ENCODE data around the gene DSCAM. TPM values are rescaled to one million over a fixed set of nuclear protein-coding genes. Genes with fewer than 3 reads are reported as not detected.

Gene DSCAM
- total RNA-seq, 1 donor from 2014 or later, result 2.7 TPM

GRCh38 chr21:40647706-40648105, 199.3 kb downstream of the DSCAM start:
- Mint-ChIP-seq H3K27ac (no peak overlapping the region), H3K36me3 (ENCODE audit: insufficient read depth) (no peaks in the 10 kb centered on the region), H3K9me3 (ENCODE audit: low read depth) (peaks cover 11% of the 10 kb centered on the region), H3K4me3 (ENCODE audit: low read depth) (no peak overlapping the region), H3K4me1 (ENCODE audit: low read depth) (peaks cover 10% of the 10 kb centered on the region), H3K27me3 (no peaks in the 10 kb centered on the region)
- no peak for TF ChIP-seq CTCF (IDR thresholded peaks at IDR 0.05; ENCODE audit: unreplicated experiment)
- no peak for DNase-seq (ENCODE audit: low spot score, unreplicated experiment)

- H3K27ac Mint-ChIP-seq, result no peak overlapping the region
- H3K27me3 Mint-ChIP-seq, result no peaks in the 10 kb centered on the region
- peaks cover 11% of the 10 kb centered on the region for H3K9me3 Mint-ChIP-seq (ENCODE audit: low read depth)
- H3K36me3 Mint-ChIP-seq (ENCODE audit: insufficient read depth), result no peaks in the 10 kb centered on the region
- H3K4me1 Mint-ChIP-seq (ENCODE audit: low read depth), result peaks cover 13% of the 10 kb centered on the region
- TF ChIP-seq CTCF (IDR thresholded peaks at IDR 0.05; ENCODE audit: unreplicated experiment), result no peak
- no peak for DNase-seq (ENCODE audit: low spot score, unreplicated experiment)
- no peak overlapping the region for H3K4me3 Mint-ChIP-seq (ENCODE audit: low read depth)
These were observed 200.3 kb downstream of the DSCAM start for GRCh38 chr21:40646651-40647050.

- no peak for TF ChIP-seq CTCF (IDR thresholded peaks at IDR 0.05; ENCODE audit: unreplicated experiment)
- H3K4me3 Mint-ChIP-seq (ENCODE audit: low read depth), result no peak overlapping the region
- no peak for DNase-seq (ENCODE audit: low spot score, unreplicated experiment)
- H3K27me3 Mint-ChIP-seq, result no peaks in the 10 kb centered on the region
- peaks cover 6% of the 10 kb centered on the region for H3K9me3 Mint-ChIP-seq (ENCODE audit: low read depth)
- peak overlapping the region; percentile 79 for H3K27ac Mint-ChIP-seq
- H3K4me1 Mint-ChIP-seq (ENCODE audit: low read depth), result peaks cover 28% of the 10 kb centered on the region
- no peaks in the 10 kb centered on the region for H3K36me3 Mint-ChIP-seq (ENCODE audit: insufficient read depth)
These were observed 205.9 kb downstream of the DSCAM start for GRCh38 chr21:40641042-40641441.

GRCh38 chr21:40640266-40640789, 206.6 kb downstream of the DSCAM start:
- H3K4me1 Mint-ChIP-seq (ENCODE audit: low read depth), result peaks cover 29% of the 10 kb centered on the region
- DNase-seq (ENCODE audit: low spot score, unreplicated experiment), result no peak
- peak overlapping the region; percentile 40 for H3K4me3 Mint-ChIP-seq (ENCODE audit: low read depth)
- peak overlapping the region; percentile 79 for H3K27ac Mint-ChIP-seq
- TF ChIP-seq CTCF (IDR thresholded peaks at IDR 0.05; ENCODE audit: unreplicated experiment), result no peak
- no peaks in the 10 kb centered on the region for H3K36me3 Mint-ChIP-seq (ENCODE audit: insufficient read depth)
- H3K27me3 Mint-ChIP-seq, result no peaks in the 10 kb centered on the region
- H3K9me3 Mint-ChIP-seq (ENCODE audit: low read depth), result peaks cover 6% of the 10 kb centered on the region

- no peak for DNase-seq (ENCODE audit: low spot score, unreplicated experiment)
- Mint-ChIP-seq H3K27ac (peak overlapping the region; percentile 31), H3K9me3 (ENCODE audit: low read depth) (peaks cover 3% of the 10 kb centered on the region), H3K4me3 (ENCODE audit: low read depth) (no peak overlapping the region), H3K27me3 (peaks cover 5% of the 10 kb centered on the region), H3K4me1 (ENCODE audit: low read depth) (peaks cover 30% of the 10 kb centered on the region), H3K36me3 (ENCODE audit: insufficient read depth) (no peaks in the 10 kb centered on the region)
- TF ChIP-seq CTCF (IDR thresholded peaks at IDR 0.05; ENCODE audit: unreplicated experiment), result no peak
These were observed 207.3 kb downstream of the DSCAM start for GRCh38 chr21:40639616-40640194.
